Measurements from ENCODE around the gene NOS2.
"Not testable (repeated sequence)": the region's sequence is repeated elsewhere in the genome, so short reads cannot be mapped to it uniquely, and the experiment has no call there.

DNA sequence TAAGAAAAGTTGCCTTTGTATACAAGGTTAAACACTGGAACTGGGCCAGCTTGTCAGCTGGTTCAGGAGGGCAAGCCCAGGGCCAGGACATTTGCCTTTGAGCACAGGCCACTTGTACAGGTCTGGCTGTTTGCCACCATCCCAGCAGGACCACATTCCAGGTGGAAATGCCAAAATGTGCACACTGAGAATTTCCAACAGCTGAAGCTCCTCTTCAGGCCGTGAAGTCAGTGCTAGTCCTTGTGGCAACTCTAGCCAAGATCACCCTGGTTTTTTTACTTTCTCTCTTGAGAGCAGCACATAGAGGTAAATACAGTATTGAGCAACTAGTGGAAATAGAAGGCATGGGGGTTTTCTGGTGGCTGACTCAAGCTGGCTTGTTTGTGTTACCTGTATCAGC is 29.6 kb upstream of the NOS2 start:
- TF ChIP-seq, protein P1, sequence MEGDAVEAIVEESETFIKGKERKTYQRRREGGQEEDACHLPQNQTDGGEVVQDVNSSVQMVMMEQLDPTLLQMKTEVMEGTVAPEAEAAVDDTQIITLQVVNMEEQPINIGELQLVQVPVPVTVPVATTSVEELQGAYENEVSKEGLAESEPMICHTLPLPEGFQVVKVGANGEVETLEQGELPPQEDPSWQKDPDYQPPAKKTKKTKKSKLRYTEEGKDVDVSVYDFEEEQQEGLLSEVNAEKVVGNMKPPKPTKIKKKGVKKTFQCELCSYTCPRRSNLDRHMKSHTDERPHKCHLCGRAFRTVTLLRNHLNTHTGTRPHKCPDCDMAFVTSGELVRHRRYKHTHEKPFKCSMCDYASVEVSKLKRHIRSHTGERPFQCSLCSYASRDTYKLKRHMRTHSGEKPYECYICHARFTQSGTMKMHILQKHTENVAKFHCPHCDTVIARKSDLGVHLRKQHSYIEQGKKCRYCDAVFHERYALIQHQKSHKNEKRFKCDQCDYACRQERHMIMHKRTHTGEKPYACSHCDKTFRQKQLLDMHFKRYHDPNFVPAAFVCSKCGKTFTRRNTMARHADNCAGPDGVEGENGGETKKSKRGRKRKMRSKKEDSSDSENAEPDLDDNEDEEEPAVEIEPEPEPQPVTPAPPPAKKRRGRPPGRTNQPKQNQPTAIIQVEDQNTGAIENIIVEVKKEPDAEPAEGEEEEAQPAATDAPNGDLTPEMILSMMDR (conservative IDR thresholded peaks at IDR 0.05; ENCODE audit: low read depth, low read length), result not testable (repeated sequence)
- TF ChIP-seq EZH2 (IDR thresholded peaks at IDR 0.05; ENCODE audit: borderline replicate concordance, low read depth, low read length, poor library complexity, severe bottlenecking), result not testable (repeated sequence)

All from A673 (cell line).